ENCODE data around the gene TSFM.

Gene TSFM

GRCh38 chr12:57744777-57745484 lies 37.7 kb upstream of the TSFM start, which contains the start of gene TSPAN31:
Gene TSPAN31 (plus strand): TSS chr12:57745039. CDS start chr12:57745155, 116 bp downstream.
- intact Hi-C loops (cut with DNase I) = no loop called here
- DNase-seq = peak; percentile 94 to 100 (median 98)

GRCh38 chr12:57745485-57745881 lies 37.1 kb upstream of the TSFM start:
- no peak for DNase-seq
- intact Hi-C loops (cut with DNase I) = no loop called here

GRCh38 chr12:57746025-57746424 lies 36.6 kb upstream of the TSFM start:
- no peak for DNase-seq
- intact Hi-C loops (cut with DNase I) = no loop called here

- peak in 1 of 10 donors; percentile 82 for DNase-seq
- intact Hi-C loops (cut with DNase I) = no loop called here
These were observed 33.5 kb upstream of the TSFM start for GRCh38 chr12:57749061-57749460.

- intact Hi-C loops (cut with DNase I) = no loop called here
- DNase-seq = no peak
These were observed 31.8 kb upstream of the TSFM start for GRCh38 chr12:57750561-57751431.

GRCh38 chr12:57751432-57751787 lies 31.2 kb upstream of the TSFM start:
- intact Hi-C loops (cut with DNase I) = no loop called here
- DNase-seq = no peak

GRCh38 chr12:57751788-57752667 lies 30.6 kb upstream of the TSFM start, which contains the start of gene CDK4:
Gene CDK4 (minus strand): TSS chr12:57752310. CDS start chr12:57751717, 593 bp downstream.
- peak; percentile 100 for DNase-seq
- intact Hi-C loops (cut with DNase I) = loop anchor here (1.0 kb wide), 1 partner anchor 20 kb away; the partner anchor contains the start of genes EEF1AKMT3 and METTL1

- DNase-seq = no peak
- intact Hi-C loops (cut with DNase I) = loop anchor here (1.0 kb wide), 1 partner anchor 20 kb away; the partner anchor contains the start of genes EEF1AKMT3 and METTL1
These were observed 30.0 kb upstream of the TSFM start for GRCh38 chr12:57752668-57753000.

GRCh38 chr12:57753756-57754337 lies 28.7 kb upstream of the TSFM start:
- intact Hi-C loops (cut with DNase I) = no loop called here
- no peak for DNase-seq

- intact Hi-C loops (cut with DNase I) = no loop called here
- DNase-seq = peak in 4 of 10 donors; percentile 39 to 93 (median 72)
These were observed 28.0 kb upstream of the TSFM start, which contains the start of gene MARCHF9 for GRCh38 chr12:57754411-57755193. Gene MARCHF9 (plus strand): TSS chr12:57755103. CDS start chr12:57755529, 426 bp downstream.

- intact Hi-C loops (cut with DNase I) = no loop called here
- DNase-seq = no peak
These were observed 27.5 kb upstream of the TSFM start for GRCh38 chr12:57755194-57755453.

- intact Hi-C loops (cut with DNase I) = no loop called here
- peak in 1 of 10 donors; percentile 87 for DNase-seq
These were observed 26.9 kb upstream of the TSFM start for GRCh38 chr12:57755454-57756372.

GRCh38 chr12:57756406-57757341 lies 25.9 kb upstream of the TSFM start:
- intact Hi-C loops (cut with DNase I) = no loop called here
- DNase-seq = no peak

GRCh38 chr12:57757771-57758170 lies 24.8 kb upstream of the TSFM start:
- DNase-seq = no peak
- intact Hi-C loops (cut with DNase I) = no loop called here

GRCh38 chr12:57758552-57759359 lies 23.8 kb upstream of the TSFM start:
- no peak for DNase-seq
- intact Hi-C loops (cut with DNase I) = no loop called here

- no peak for DNase-seq
- intact Hi-C loops (cut with DNase I) = no loop called here
These were observed 23.1 kb upstream of the TSFM start for GRCh38 chr12:57759360-57759980.
